Raji (cell line): Measurements from ENCODE around the gene LRRFIP1.

Experiments
- POLR2A ChIP-seq: IDR thresholded peaks from 2 replicates; pipeline ENCODE4 v1.6.1; 2011; ENCODE audit warnings: low read depth, low read length, control low read depth; ENCODE audit not compliant: insufficient read depth

The LRRFIP1 gene

DNA sequence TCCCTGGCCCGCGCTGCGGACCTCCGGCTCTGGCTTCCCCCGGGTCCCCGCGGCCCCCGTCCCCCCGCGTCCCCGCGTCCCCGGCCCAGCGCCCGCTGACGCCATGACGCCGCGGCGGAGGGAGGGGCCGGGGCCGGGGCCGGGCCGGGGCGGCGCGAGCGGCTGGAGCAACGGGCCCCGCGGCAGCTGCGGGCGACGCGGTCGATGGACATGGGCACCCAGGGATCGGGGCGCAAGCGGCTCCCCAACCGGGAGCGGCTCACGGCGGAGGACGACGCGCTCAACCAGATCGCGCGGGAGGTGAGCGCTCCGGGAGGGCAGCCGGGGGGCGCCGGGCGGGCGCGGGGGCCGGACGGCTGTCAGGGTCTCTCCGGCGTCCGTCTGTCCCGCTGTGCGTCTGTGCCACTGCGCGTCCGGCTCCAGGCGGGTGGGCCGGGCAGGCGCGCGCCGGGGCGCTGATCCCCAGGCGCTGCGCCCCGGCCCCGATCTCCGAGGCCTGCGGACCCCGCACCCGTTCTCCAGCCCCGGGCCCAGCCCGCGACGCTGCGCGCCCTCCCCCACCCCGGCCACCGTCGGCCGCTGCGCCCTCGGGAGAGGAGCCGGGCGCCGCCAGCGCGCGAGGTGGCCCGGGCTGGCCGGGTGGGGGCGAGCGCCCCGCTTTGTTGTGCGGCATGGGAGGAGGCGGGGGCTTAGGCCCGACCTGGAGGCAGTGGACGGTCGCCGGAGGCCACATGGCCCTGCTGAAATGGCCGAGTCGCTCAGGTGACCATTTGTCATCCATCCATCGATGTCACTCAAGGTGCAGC is at the start of gene LRRFIP1:
LRRFIP1 (plus strand) TSS at position 147 of the 806 bp plus-strand sequence; CDS start at position 205, 58 bp downstream.
- no peak for TF ChIP-seq POLR2A

DNA sequence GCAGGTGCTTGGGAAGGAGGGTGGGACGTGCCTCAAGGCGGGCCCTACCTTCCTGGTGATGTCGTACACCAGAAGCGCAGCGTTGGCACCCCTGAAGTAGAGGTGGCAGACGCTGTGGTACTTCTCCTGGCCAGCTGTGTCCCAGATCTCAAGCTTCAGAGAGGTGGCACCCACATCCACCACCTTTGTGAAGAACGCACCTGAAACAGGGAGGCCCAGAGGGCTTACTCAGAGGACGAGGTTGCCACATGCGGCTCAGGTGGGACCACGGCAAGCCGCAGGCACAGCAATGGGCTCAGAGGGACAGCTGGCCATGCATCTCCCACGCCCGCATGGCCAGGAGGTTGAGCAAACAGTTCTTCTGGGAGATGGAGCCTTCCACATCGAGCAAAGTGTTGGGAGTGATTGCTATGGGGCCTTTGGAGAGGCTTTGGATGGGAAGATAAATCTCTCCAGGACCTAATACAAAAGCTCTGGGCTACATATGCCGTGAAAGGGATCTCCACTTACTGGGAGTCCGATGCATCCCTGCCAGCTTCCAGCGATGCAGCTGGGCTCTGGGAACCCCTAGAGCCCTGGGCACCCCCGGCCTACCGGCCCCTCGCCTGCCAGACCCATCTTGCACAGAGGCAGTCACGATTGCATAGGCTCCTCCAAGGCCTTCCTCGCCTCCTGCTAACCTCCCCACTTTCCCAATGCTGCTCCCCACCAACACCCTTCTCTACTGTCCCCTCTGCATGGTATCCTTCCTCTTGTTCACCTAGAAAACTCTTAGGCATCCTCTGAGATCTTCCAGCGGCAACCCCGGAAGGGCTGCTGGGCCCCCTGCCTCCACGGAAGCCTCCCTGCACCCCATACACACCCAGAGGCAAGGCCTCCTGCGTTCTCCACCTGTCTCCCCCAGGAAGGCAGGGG is 49.2 kb upstream of the LRRFIP1 start:
- TF ChIP-seq POLR2A = no peak

GRCh38 chr2:237581326-237581725 is 46.1 kb upstream of the LRRFIP1 start:
- no peak for TF ChIP-seq POLR2A

DNA sequence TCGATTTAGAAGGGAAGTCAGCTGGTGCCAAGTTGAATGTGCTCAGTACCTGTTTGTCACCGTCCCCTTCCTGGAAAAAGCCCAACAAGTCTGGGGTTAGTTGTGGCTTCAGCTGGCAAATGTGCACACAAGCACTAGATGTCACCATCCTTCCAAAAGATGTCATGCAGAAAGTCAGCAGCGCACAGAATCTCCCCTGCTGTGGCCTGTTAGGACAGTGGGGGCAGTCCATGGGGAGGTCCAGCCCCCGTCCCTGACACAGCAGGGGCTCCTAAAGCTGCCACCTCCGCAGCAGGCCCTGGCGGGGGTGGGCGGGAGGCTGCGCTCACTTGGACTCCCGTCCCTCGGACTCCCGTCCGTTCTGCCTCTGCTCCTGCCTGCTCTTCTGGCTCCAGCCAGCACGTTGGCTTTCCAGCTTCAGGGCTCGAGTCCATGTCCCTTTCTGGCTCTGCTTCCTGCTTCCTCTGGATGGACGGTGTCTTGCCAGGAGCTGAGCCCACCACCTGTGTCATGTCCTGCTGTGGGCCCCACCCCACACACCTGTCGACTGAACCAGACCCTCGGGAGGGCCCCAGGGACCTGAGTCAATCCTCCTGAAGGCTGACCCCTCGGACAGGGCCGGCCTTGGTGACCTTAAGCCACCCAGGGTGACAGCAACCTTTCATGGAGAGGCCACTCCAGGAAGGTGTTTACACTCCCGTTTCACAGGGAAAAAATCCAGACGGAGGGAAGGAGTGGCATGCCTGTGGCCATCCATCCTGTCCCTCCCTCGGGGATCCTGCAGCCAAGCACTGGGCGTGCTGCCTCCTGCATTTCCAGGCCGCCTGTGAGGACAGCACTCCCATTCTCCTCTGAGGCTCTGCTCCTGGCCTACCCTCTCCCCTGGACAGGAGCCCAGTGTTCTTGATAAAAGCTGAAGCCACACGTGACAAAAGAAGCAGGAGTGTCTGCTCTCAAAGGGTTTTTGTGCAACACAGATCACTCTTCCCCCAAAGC is 45.3 kb upstream of the LRRFIP1 start:
- no peak for TF ChIP-seq POLR2A

DNA sequence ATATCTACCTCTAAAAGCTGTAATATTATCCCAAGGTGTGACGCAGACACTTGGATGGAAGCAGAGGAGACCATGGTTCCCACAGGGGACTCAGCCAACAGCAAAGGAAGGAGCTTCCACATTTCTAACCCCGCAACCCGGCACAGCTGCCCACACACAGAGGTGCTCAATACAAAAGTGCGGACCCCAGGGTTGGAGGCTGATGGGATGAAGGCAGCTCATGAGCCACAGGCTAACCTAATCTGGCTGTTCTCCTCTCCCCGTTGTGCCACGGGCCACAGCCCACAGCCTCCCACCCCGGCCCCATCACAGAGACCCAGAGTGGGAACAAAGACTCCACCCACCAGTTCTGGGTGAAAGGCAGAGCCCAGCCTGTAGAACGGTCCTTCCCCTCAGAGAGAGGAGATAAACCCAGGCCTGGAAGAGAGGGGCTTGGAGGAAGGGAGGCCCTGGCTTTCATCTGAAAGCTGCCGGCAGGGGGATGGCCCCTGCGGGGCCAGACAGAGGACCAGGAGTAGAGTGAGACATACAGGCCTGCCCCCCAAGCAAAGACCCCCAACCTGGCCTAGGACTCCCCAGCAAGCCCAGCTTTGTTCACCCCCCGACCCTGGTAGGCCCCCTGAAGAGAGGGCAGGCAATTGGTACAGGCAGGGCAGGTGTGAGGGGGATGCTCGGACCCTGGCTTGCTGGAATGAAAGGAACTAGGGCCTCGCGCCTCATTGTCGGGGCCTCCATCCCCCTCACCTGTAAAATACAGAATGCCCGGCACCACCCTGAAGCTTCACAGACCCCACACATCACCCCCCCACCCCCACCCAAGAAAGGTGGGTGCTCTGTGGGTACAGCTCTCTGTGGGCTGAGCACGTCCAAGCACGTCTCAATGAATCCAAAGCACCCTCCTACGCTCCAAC is 43.7 kb upstream of the LRRFIP1 start:
- no peak for TF ChIP-seq POLR2A

DNA sequence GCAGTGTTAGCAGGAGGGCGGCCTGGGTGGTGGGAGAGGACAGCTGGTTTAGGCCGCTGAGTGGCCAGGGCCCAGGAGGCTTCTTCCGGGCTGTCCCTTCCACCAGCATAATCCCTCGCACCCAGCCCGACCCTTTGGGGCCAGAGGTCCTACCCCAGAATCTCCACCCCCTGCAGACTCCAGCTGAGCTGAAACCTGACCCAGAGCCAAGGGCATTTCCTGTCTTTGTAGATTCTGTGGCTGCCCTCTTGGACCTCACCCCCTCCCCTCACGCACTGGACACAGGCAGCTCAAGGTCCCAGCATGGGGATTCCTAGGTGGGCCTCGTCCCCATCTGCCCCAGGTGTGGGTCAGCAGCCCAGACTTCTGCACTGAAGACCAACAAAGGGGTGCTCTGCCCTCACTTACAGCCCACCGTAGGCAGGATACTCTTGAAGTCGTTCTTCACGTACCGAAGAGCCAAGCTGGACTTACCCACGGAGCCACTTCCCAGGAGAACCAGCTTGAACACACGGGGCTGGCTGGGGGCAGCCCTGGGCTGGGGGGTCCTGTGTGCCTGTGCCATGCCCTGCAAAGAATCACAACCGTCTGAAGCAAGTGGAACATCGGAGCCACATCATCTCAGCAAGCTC is 41.7 kb upstream of the LRRFIP1 start:
- no peak for TF ChIP-seq POLR2A

- TF ChIP-seq POLR2A = no peak
Measured at GRCh38 chr2:237588044-237588696, 39.2 kb upstream of the LRRFIP1 start.

DNA sequence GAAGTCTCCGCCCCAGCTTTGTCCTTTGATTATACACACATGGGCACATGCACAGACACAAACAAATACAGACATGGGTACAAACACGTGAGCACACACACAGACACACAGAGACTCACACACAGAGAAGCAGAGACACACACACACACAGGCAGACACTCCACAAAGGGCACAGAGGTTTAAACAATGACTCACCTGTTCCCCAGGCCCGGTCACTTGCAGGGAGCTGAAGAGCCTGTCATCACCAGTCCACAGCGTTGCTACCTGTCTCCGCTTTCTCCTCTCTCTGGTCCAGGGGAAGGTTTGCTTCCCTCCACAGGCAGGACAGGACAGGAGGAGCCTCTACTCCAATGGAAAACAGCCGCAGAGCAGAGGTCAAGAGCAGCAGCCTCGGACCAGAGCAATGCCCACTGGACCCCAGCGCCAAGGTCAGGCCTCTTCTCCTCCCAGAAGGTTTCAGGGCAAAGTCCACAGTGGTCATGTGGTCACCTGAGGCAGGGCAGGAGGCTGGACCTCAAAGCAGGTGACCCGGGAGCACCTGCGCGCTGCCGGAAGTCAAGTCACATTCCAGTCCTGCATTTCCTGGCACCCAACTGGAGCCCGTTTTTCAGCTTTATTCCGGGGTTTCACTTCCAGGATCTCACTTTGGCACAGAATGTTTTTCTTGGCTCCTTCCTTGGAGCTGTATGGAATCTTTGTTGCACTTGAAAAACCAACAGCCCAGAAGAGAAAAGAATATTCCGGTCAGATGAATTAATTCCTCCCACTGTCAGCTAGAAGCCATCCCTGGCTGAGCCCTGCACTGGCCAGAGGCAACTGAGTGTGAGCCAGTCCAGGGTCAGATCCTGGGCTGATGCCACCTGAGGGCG is 36.9 kb upstream of the LRRFIP1 start, which contains the start of gene RAB17:
RAB17 (minus strand) TSS at position 463 of the 869 bp plus-strand sequence. CDS start 4,580 bp downstream, outside the sequence.
- no peak for TF ChIP-seq POLR2A

GRCh38 chr2:237591141-237591881 is 36.1 kb upstream of the LRRFIP1 start:
- no peak for TF ChIP-seq POLR2A

DNA sequence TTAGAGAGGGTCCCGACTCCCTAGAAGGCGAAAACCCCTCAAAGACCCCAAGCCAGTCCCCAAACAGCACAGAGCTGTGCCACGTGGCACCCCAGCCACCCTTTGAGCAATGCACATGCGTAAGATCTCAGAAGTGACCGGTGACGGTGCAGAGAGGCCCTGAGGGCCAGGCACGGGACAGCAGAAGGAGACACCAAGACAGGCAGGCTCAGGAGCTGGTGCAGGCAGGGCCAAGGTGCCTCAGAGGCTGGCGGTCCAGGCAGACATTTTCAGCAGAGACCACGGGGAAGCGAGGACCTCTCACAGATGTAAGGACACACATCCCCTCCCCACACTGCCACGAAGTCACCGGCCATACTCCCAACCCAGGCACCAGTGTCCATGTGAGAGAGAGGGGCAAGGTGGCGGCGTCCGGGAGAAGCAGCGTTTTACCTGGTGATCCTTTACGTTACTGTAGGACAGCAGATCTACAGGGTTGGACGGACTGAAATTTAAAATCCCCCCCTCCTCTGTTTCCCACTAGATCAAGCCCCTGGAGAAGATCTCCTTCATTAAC is 34.9 kb upstream of the LRRFIP1 start:
- no peak for TF ChIP-seq POLR2A

GRCh38 chr2:237593036-237593435 is 34.4 kb upstream of the LRRFIP1 start:
- no peak for TF ChIP-seq POLR2A
